SKM-1 treated with dmso at 0.1 percent for 144 hours (cell line): Measurements from ENCODE around the gene FRMD4A.
"Not testable (repeated sequence)": the region's sequence is repeated elsewhere in the genome, so short reads cannot be mapped to it uniquely, and the experiment has no call there.

ENCODE experiments used
- DNase-seq: peaks from one replicate; lab custom pipeline; 2025; ENCODE audit not compliant: unreplicated experiment; lab: John Stamatoyannopoulos, UW

The FRMD4A gene

GRCh38 chr10:14241196-14241595, 89.5 kb downstream of the FRMD4A start:
- DNase-seq, result no peak

GRCh38 chr10:14240253-14241189, 90.2 kb downstream of the FRMD4A start:
- no peak for DNase-seq

GRCh38 chr10:14238659-14239058, 92.1 kb downstream of the FRMD4A start:
- DNase-seq, result not testable (repeated sequence)

- DNase-seq, result no peak
Observed at GRCh38 chr10:14236341-14236740, 94.4 kb downstream of the FRMD4A start.

GRCh38 chr10:14235566-14236195, 95.0 kb downstream of the FRMD4A start:
- DNase-seq, result no peak

GRCh38 chr10:14233566-14233965, 97.2 kb downstream of the FRMD4A start:
- DNase-seq, result no peak

- DNase-seq, result not testable (repeated sequence)
Observed at GRCh38 chr10:14228798-14229197, 101.9 kb downstream of the FRMD4A start.

GRCh38 chr10:14225379-14225778, 105.3 kb downstream of the FRMD4A start:
- DNase-seq, result no peak

- no peak for DNase-seq
Observed at GRCh38 chr10:14220026-14220425, 110.7 kb downstream of the FRMD4A start.

- no peak for DNase-seq
Observed at GRCh38 chr10:14219411-14219810, 111.3 kb downstream of the FRMD4A start.

GRCh38 chr10:14215641-14216040, 115.1 kb downstream of the FRMD4A start:
- no peak for DNase-seq

- not testable (repeated sequence) for DNase-seq
Observed at GRCh38 chr10:14213703-14214102, 117.0 kb downstream of the FRMD4A start.

GRCh38 chr10:14211610-14212009, 119.1 kb downstream of the FRMD4A start:
- no peak for DNase-seq

GRCh38 chr10:14208231-14208630, 122.5 kb downstream of the FRMD4A start:
- DNase-seq, result no peak

GRCh38 chr10:14205233-14205632, 125.5 kb downstream of the FRMD4A start:
- no peak for DNase-seq

- DNase-seq, result peak; percentile 0
Observed at GRCh38 chr10:14200698-14201544, 129.8 kb downstream of the FRMD4A start.

GRCh38 chr10:14199098-14199497, 131.6 kb downstream of the FRMD4A start:
- DNase-seq, result not testable (repeated sequence)

GRCh38 chr10:14198078-14198477, 132.6 kb downstream of the FRMD4A start:
- no peak for DNase-seq

GRCh38 chr10:14196113-14196512, 134.6 kb downstream of the FRMD4A start:
- no peak for DNase-seq

- no peak for DNase-seq
Observed at GRCh38 chr10:14195433-14195832, 135.3 kb downstream of the FRMD4A start.

- DNase-seq, result no peak
Observed at GRCh38 chr10:14192746-14193145, 138.0 kb downstream of the FRMD4A start.
